H9 (cell line): ENCODE measurements around the gene PRSS23. TPM values are rescaled to one million over a fixed set of nuclear protein-coding genes. Genes with fewer than 3 reads are reported as not detected.

ENCODE experiments used
- DNase-seq: peaks from one replicate; pipeline ENCODE4 v3.0.0-alpha.2; 2017
- H2AFZ ChIP-seq: one replicate; pipeline ENCODE4 v1.6.1; 2013; ENCODE audit warnings: mild to moderate bottlenecking, low read length, control low read depth, moderate library complexity
- H2AK5ac ChIP-seq: 2 replicates; pipeline ENCODE4 v1.6.1; 2013; ENCODE audit warnings: low read length, control low read depth, mixed read lengths; ENCODE audit not compliant: insufficient read length
- H2BK120ac ChIP-seq: one replicate; pipeline ENCODE4 v1.6.1; 2013; ENCODE audit warnings: low read depth, mild to moderate bottlenecking, low read length, control low read depth, inconsistent platforms; ENCODE audit not compliant: poor library complexity, severe bottlenecking
- H2BK12ac ChIP-seq: 2 replicates; pipeline ENCODE4 v1.6.1; 2013; ENCODE audit warnings: low read length, control low read depth, mixed read lengths, low read depth; ENCODE audit not compliant: insufficient read length
- H2BK15ac ChIP-seq: 2 replicates; pipeline ENCODE4 v1.6.1; 2013; ENCODE audit warnings: low read depth, low read length, control low read depth
- H2BK20ac ChIP-seq: one replicate; pipeline ENCODE4 v1.6.1; 2013; ENCODE audit warnings: low read depth, mild to moderate bottlenecking, low read length, control low read depth, inconsistent platforms; ENCODE audit not compliant: poor library complexity, severe bottlenecking
- H2BK5ac ChIP-seq: 2 replicates; pipeline ENCODE4 v1.6.1; 2013; ENCODE audit warnings: low read length, control low read depth, mixed read lengths; ENCODE audit not compliant: insufficient read length
- H3K14ac ChIP-seq: 2 replicates; pipeline ENCODE4 v1.6.1; 2013; ENCODE audit warnings: low read length, control low read depth; ENCODE audit not compliant: insufficient read depth
- H3K18ac ChIP-seq: 2 replicates; pipeline ENCODE4 v1.6.1; 2013; ENCODE audit warnings: low read depth, mild to moderate bottlenecking, mixed read lengths, low read length, control low read depth; ENCODE audit not compliant: insufficient read length
- H3K23ac ChIP-seq: 2 replicates; pipeline ENCODE4 v1.6.1; 2013; ENCODE audit warnings: low read length, control low read depth, mixed read lengths, low read depth; ENCODE audit not compliant: insufficient read length
- H3K23me2 ChIP-seq: 2 replicates; pipeline ENCODE4 v1.6.1; 2013; ENCODE audit warnings: low read depth, mild to moderate bottlenecking, mixed read lengths, low read length, control low read depth; ENCODE audit not compliant: insufficient read length, poor library complexity, severe bottlenecking
- H3K27ac ChIP-seq: 2 replicates; pipeline ENCODE4 v1.5.1; 2013; ENCODE audit warnings: low read length, control low read depth, mixed read lengths, low read depth; ENCODE audit not compliant: insufficient read length
- H3K27me3 ChIP-seq: 2 replicates; pipeline ENCODE4 v1.6.1; 2013; ENCODE audit warnings: low read length, control low read depth, inconsistent platforms; ENCODE audit not compliant: insufficient read depth
- H3K4ac ChIP-seq: 2 replicates; pipeline ENCODE4 v1.6.1; 2013; ENCODE audit warnings: low read depth, mild to moderate bottlenecking, control low read depth, inconsistent platforms, low read length, moderate library complexity
- H3K4me1 ChIP-seq: 2 replicates; pipeline ENCODE4 v1.6.1; 2013; ENCODE audit warnings: low read length, control low read depth, inconsistent platforms; ENCODE audit not compliant: insufficient read depth
- H3K4me2 ChIP-seq: 2 replicates; pipeline ENCODE4 v1.6.1; 2013; ENCODE audit warnings: low read length, control low read depth, mixed read lengths; ENCODE audit not compliant: insufficient read length, insufficient read depth
- H3K56ac ChIP-seq: 2 replicates; pipeline ENCODE4 v1.6.1; 2013; ENCODE audit warnings: low read depth, mild to moderate bottlenecking, mixed read lengths, low read length, control low read depth; ENCODE audit not compliant: insufficient read length
- H3K79me1 ChIP-seq: 2 replicates; pipeline ENCODE4 v1.6.1; 2013; ENCODE audit warnings: low read depth, mild to moderate bottlenecking, moderate library complexity, low read length, control low read depth, inconsistent platforms; ENCODE audit not compliant: insufficient read depth, poor library complexity, severe bottlenecking
- H3K79me2 ChIP-seq: 2 replicates; pipeline ENCODE4 v1.6.1; 2013; ENCODE audit warnings: low read length, control low read depth, inconsistent platforms; ENCODE audit not compliant: insufficient read depth
- H3K9ac ChIP-seq: 2 replicates; pipeline ENCODE4 v1.6.1; 2013; ENCODE audit warnings: low read length, control low read depth, mixed read lengths; ENCODE audit not compliant: insufficient read length; ENCODE audit errors: extremely low read depth
- H3K9me3 ChIP-seq: one replicate; pipeline ENCODE4 v1.6.1; 2013; ENCODE audit warnings: low read depth, low read length, inconsistent platforms; ENCODE audit not compliant: control insufficient read depth
- H3T11ph ChIP-seq: one replicate; pipeline ENCODE4 v1.6.1; 2013; ENCODE audit warnings: mild to moderate bottlenecking, low read length, control low read depth, inconsistent platforms
- H4K20me1 ChIP-seq: one replicate; pipeline ENCODE4 v1.6.1; 2013; ENCODE audit not compliant: control insufficient read depth, insufficient read length, insufficient read depth
- H4K5ac ChIP-seq: 2 replicates; pipeline ENCODE4 v1.6.1; 2013; ENCODE audit warnings: low read depth, mild to moderate bottlenecking, mixed read lengths, low read length, control low read depth; ENCODE audit not compliant: insufficient read length
- H4K8ac ChIP-seq: replicated peaks from 2 replicates; pipeline ENCODE4 v1.6.1; 2013; ENCODE audit warnings: low read length, control low read depth, mixed read lengths, low read depth; ENCODE audit not compliant: insufficient read length
- H4K91ac ChIP-seq: 2 replicates; pipeline ENCODE4 v1.6.1; 2013; ENCODE audit warnings: low read depth, mild to moderate bottlenecking, moderate library complexity, mixed read lengths, low read length, control low read depth; ENCODE audit not compliant: insufficient read length
- H3K27ac Mint-ChIP-seq, 3 experiments: 2 replicates in 2 of 3; 3 replicates in 1 of 3; pipeline ENCODE4 v1.8.0; 2020 to 2021; ENCODE audit warnings: mixed read lengths in 3 of 3, mild to moderate bottlenecking in 1 of 3, moderate library complexity in 1 of 3
- H3K27me3 Mint-ChIP-seq: 2 replicates; pipeline ENCODE4 v1.8.0; 2021; ENCODE audit warnings: low read depth, mild to moderate bottlenecking, moderate library complexity, mixed read lengths
- H3K36me3 Mint-ChIP-seq, 3 experiments: 2 replicates in 2 of 3; 3 replicates in 1 of 3; pipeline ENCODE4 v1.8.0; 2020 to 2021; ENCODE audit warnings: low read depth in 3 of 3, mixed read lengths in 3 of 3; ENCODE audit not compliant: insufficient read depth in 1 of 3
- H3K4me1 Mint-ChIP-seq, 2 experiments: 2 replicates each; pipeline ENCODE4 v1.8.0; 2020; ENCODE audit warnings: mixed read lengths in 2 of 2
- H3K4me3 Mint-ChIP-seq, 2 experiments: 2 replicates in 1 of 2; 3 replicates in 1 of 2; pipeline ENCODE4 v1.8.0; 2020 to 2021; ENCODE audit warnings: mild to moderate bottlenecking in 2 of 2, mixed read lengths in 2 of 2, moderate library complexity in 1 of 2
- H3K9me3 Mint-ChIP-seq, 2 experiments: 2 replicates in 1 of 2; 3 replicates in 1 of 2; pipeline ENCODE4 v1.8.0; 2020; ENCODE audit warnings: mild to moderate bottlenecking in 2 of 2, mixed read lengths in 2 of 2, moderate library complexity in 1 of 2
- WGBS: extraction: QIAGEN DNeasy Blood & Tissue Kit; methylation state at CpG from one replicate; pipeline ENCODE4 v1.1.7; 2013; ENCODE audit warnings: missing lambda C conversion rate, low lambda C conversion rate, mixed read lengths; ENCODE audit not compliant: insufficient read length; ENCODE audit errors: extremely low coverage; 5-methylcytosine and 5-hydroxymethylcytosine counted together
- total RNA-seq: library from RNA; stranded (reverse); gene quantifications from 2 replicates; pipeline ENCODE4 v1.2.1, GENCODE V29; 2021
- TF ChIP-seq, protein P1 (sequence below): fragments of 200-600 bp; sonication (generic); conservative IDR thresholded peaks from 3 replicates; pipeline ENCODE4 v1.8.0; 2021; ENCODE audit warnings: antibody characterized with exemption, mild to moderate bottlenecking

PRSS23 gene
- total RNA-seq, 1 experiment from 2014 or later = 6.9 TPM

DNA sequence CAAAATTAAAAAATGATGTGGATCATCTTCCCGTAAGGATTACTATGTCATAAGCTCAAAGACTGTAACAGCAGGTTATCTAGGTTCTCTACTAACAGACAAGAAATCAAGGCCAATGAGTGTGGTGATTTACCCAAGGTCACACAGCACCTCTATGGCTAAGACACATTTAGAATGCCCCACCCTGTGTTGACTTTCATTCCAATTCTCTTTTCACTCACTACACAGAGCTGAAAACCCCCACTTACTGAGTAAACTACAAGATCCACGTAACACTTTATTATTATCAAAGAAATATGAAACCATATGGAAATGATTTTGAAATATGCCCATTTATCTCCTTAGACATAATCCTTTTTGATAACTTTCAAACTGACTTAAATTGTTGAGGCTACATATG lies 4.8 kb upstream of the PRSS23 start:
- H2BK120ac ChIP-seq = no peak overlapping the region
- TF ChIP-seq, protein P1, sequence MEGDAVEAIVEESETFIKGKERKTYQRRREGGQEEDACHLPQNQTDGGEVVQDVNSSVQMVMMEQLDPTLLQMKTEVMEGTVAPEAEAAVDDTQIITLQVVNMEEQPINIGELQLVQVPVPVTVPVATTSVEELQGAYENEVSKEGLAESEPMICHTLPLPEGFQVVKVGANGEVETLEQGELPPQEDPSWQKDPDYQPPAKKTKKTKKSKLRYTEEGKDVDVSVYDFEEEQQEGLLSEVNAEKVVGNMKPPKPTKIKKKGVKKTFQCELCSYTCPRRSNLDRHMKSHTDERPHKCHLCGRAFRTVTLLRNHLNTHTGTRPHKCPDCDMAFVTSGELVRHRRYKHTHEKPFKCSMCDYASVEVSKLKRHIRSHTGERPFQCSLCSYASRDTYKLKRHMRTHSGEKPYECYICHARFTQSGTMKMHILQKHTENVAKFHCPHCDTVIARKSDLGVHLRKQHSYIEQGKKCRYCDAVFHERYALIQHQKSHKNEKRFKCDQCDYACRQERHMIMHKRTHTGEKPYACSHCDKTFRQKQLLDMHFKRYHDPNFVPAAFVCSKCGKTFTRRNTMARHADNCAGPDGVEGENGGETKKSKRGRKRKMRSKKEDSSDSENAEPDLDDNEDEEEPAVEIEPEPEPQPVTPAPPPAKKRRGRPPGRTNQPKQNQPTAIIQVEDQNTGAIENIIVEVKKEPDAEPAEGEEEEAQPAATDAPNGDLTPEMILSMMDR = no peak
- no peak overlapping the region for H3K18ac ChIP-seq
- DNase-seq = no peak
- H3K14ac ChIP-seq = no peak overlapping the region
- no peak overlapping the region for H2AFZ ChIP-seq
- Mint-ChIP-seq H3K27ac (no peak overlapping the region), H3K27me3 (peaks cover 12% of the 10 kb centered on the region), H3K9me3 (no peaks in the 10 kb centered on the region), H3K36me3 (no peaks in the 10 kb centered on the region), H3K4me1 (peaks cover 0 to 7% of the 10 kb centered on the region in 2 experiments; a peak in 3 of 4 replicates), H3K4me3 (no peak overlapping the region)
- H4K8ac ChIP-seq = no peak overlapping the region
- H3K23me2 ChIP-seq = peaks cover 6% of the 10 kb centered on the region
- no peaks in the 10 kb centered on the region for H3K79me2 ChIP-seq
- H3K4me1 ChIP-seq = no peaks in the 10 kb centered on the region
- H2AK5ac ChIP-seq = no peak overlapping the region
- H3K4ac ChIP-seq = no peak overlapping the region
- no peaks in the 10 kb centered on the region for H3K79me1 ChIP-seq
- no peak overlapping the region for H3K9ac ChIP-seq
- no peak overlapping the region for H4K91ac ChIP-seq
- no peak overlapping the region for H2BK12ac ChIP-seq
- no peak overlapping the region for H4K5ac ChIP-seq
- no peak overlapping the region for H3K56ac ChIP-seq
- WGBS = no CpG with 5 or more reads among the region's 2 CpGs
- no peaks in the 10 kb centered on the region for H3K9me3 ChIP-seq
- no peak overlapping the region for H3K27ac ChIP-seq
- H2BK5ac ChIP-seq = no peak overlapping the region
- no peak overlapping the region for H3T11ph ChIP-seq
- H2BK20ac ChIP-seq = no peak overlapping the region
- no peak overlapping the region for H3K4me2 ChIP-seq
- H3K23ac ChIP-seq = no peak overlapping the region
- no peak overlapping the region for H2BK15ac ChIP-seq
- H4K20me1 ChIP-seq = no peaks in the 10 kb centered on the region
- H3K27me3 ChIP-seq = no peaks in the 10 kb centered on the region
